HG02870 (cell line): ENCODE data around the gene ST3GAL6.

Experiments
- ATAC-seq: cut with Tn5 transposase; IDR thresholded peaks from one replicate; pipeline ENCODE4 v1.9.1; 2021; ENCODE audit warnings: mild to moderate bottlenecking, moderate library complexity; ENCODE audit not compliant: unreplicated experiment

The ST3GAL6 gene

DNA sequence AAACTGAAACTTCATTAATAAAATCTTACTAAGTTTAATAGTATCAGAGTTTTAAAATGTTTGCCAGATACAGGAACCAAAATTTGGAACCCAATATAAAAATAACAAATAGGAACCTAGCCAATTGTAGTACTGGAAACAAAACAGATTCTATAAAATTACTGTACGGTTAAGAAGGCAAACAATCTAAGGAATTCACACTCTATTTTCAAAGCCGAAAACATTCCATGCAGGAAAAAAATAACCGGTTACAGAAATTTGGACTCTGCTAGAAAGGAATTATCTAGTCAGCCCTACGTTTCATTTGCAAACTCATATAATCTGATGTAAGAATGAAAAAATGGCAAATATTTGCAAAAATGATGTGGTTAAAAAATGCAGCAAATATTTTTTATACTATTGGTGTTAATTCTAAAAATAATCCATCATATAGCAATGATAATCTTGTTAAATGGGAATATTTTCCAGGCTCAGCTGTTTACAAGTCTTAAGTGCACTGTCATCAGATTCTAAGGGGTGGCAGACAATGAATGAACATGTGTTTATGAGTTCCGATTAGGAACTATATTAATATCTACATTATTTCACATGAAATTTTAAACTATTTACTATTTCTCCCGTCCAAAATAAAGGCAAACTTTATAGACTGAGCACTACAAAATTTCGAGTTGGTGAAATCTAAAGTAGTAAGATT lies 80.3 kb downstream of the ST3GAL6 start:
- no peak for ATAC-seq
